Kidney (tissue), 14 donors: ENCODE data around the gene SLC36A2. TPM values are rescaled to one million over a fixed set of nuclear protein-coding genes. Genes with fewer than 3 reads are reported as not detected.
A peak's percentile ranks its signal among the peaks of the same experiment; 100 is the strongest.
"Not testable (repeated sequence)": the region's sequence is repeated elsewhere in the genome, so short reads cannot be mapped to it uniquely, and the experiment has no call there.

ENCODE experiments used
- DNase-seq, 5 donors: peaks; one replicate each; pipeline ENCODE4 v3.0.0-alpha.2; 2013 to 2020
- FAIRE-seq: peaks from 2 replicates; lab custom pipeline; 2012; peaks lifted over from hg19 to GRCh38; lab: Jason Lieb, UNC
- H3K27ac ChIP-seq, 2 donors: one replicate each; pipeline ENCODE4 v1.7.0; 2013; ENCODE audit warnings: low read depth in 2 of 2, low read length in 2 of 2, inconsistent platforms in 1 of 2
- H3K27me3 ChIP-seq: one replicate; pipeline ENCODE4 v1.7.1; 2013; ENCODE audit warnings: low read length, inconsistent platforms; ENCODE audit not compliant: control insufficient read depth, insufficient read depth
- H3K36me3 ChIP-seq, 3 donors: one replicate each; pipeline versions ENCODE4 v1.7.0 to v1.7.1; 2013; ENCODE audit warnings: low read length in 3 of 3, control low read depth in 1 of 3, inconsistent platforms in 1 of 3; ENCODE audit not compliant: insufficient read depth in 3 of 3, control insufficient read depth in 2 of 3
- H3K4me1 ChIP-seq, 3 donors: one replicate each; pipeline versions ENCODE4 v1.7.0 to v1.7.1; 2013; ENCODE audit warnings: low read length in 3 of 3, inconsistent platforms in 1 of 3, low read depth in 1 of 3; ENCODE audit not compliant: control insufficient read depth in 2 of 3, insufficient read depth in 2 of 3
- H3K4me3 ChIP-seq, 3 donors: one replicate each; pipeline versions ENCODE4 v1.7.0 to v1.8.1; 2013; ENCODE audit warnings: low read length in 3 of 3, control low read depth in 1 of 3, inconsistent platforms in 1 of 3
- H3K9ac ChIP-seq, 3 donors: one replicate each; pipeline versions ENCODE4 v1.7.0 to v1.7.1; 2013; ENCODE audit warnings: low read length in 3 of 3, control low read depth in 1 of 3, inconsistent platforms in 1 of 3
- H3K9me3 ChIP-seq, 3 donors: one replicate each; pipeline versions ENCODE4 v1.7.0 to v1.7.1; 2013; ENCODE audit warnings: low read length in 3 of 3, control low read depth in 1 of 3, inconsistent platforms in 1 of 3; ENCODE audit not compliant: control insufficient read depth in 2 of 3, insufficient read depth in 1 of 3
- CTCF ChIP-seq: IDR thresholded peaks from 3 replicates; pipeline ENCODE4 v1.5.1; 2012; ENCODE audit warnings: mild to moderate bottlenecking, moderate library complexity, borderline replicate concordance; ENCODE audit not compliant: insufficient read depth; ENCODE audit errors: extremely low read depth
- intact Hi-C: fragments of 100-400 bp; cut with DNase I; formaldehyde crosslinking; loops from one replicate; pipeline ENCODE4 v1.11.1; 2022
- polyA plus RNA-seq: library from polyadenylated mRNA; stranded (reverse); fragments of 350-450 nt; fragmentation: Illumina TruSeq; extraction: RNeasy Lipid Tissue Mini Kit (QIAGEN cat#74804); gene quantifications from one replicate; pipeline ENCODE4 v1.2.3, GENCODE V29; 2014; ENCODE audit warnings: low read depth, low replicate concordance; ENCODE audit not compliant: insufficient read depth
- total RNA-seq: library from RNA; stranded (reverse); fragmentation: NEBNext Ultra II Directional; extraction: Animal tissue kit (Norgen Biotek cat#: 25700); gene quantifications from one replicate; pipeline ENCODE4 v1.2.1, GENCODE V29; 2021
- donor health status: control.
- donor health status: control.
- donor health status: control.
- donor health status: control.
- donor health status: control.
- donor health status: DM: yes; HTN: yes; CAD: no.
- donor health status: Normal renal cell carcinoma (clear cell type).

The SLC36A2 gene
- total and polyA plus RNA-seq, 2 donors from 2014 or later: 1.8 to 46.2 TPM

GRCh38 chr5:151374539-151374938, 27.2 kb upstream of the SLC36A2 start:
- Histone ChIP-seq H3K36me3 (no peaks in the 10 kb centered on the region), H3K4me3 (no peak overlapping the region), H3K27me3 (no peaks in the 10 kb centered on the region), H3K27ac (no peak overlapping the region), H3K4me1 (no peaks in the 10 kb centered on the region), H3K9ac (no peak overlapping the region), H3K9me3 (peaks cover 0 to 3% (median 0%) of the 10 kb centered on the region in 3 donors)
- TF ChIP-seq CTCF: no peak
- no peak for DNase-seq
- FAIRE-seq: no peak
- intact Hi-C loops: no loop called here

- peaks cover 0 to 18% (median 5%) of the 10 kb centered on the region in 3 donors for H3K9me3 ChIP-seq
- H3K36me3 ChIP-seq, FAIRE-seq: not testable (repeated sequence)
Observed at GRCh38 chr5:151367038-151367437, 19.7 kb upstream of the SLC36A2 start.

GRCh38 chr5:151363673-151364072, 16.3 kb upstream of the SLC36A2 start:
- no peak for TF ChIP-seq CTCF
- intact Hi-C loops: no loop called here
- Histone ChIP-seq H3K27ac (no peak overlapping the region), H3K36me3 (no peaks in the 10 kb centered on the region), H3K9me3 (peaks cover 0 to 18% (median 5%) of the 10 kb centered on the region in 3 donors), H3K27me3 (no peaks in the 10 kb centered on the region), H3K4me1 (no peaks in the 10 kb centered on the region), H3K4me3 (no peak overlapping the region), H3K9ac (no peak overlapping the region)
- FAIRE-seq: no peak
- peak in 1 of 5 donors; percentile 9 for DNase-seq

More at GRCh38 chr5:151367038-151367437, 19.7 kb upstream of the SLC36A2 start:
- H3K4me1 ChIP-seq, H3K27me3 ChIP-seq, H3K4me3 ChIP-seq, DNase-seq, intact Hi-C loops, H3K9ac ChIP-seq, H3K27ac ChIP-seq: not testable (repeated sequence)

GRCh38 chr5:151362970-151363369, 15.6 kb upstream of the SLC36A2 start:
- no peak for TF ChIP-seq CTCF
- no peaks in the 10 kb centered on the region for H3K4me1 ChIP-seq
- FAIRE-seq (no peak), DNase-seq (no peak)
- H3K27ac ChIP-seq: no peak overlapping the region
- H3K9me3 ChIP-seq: peaks cover 0 to 12% (median under 1%) of the 10 kb centered on the region in 3 donors
- H3K4me3 ChIP-seq: no peak overlapping the region
- H3K27me3 ChIP-seq: no peaks in the 10 kb centered on the region
- H3K9ac ChIP-seq: no peak overlapping the region
- intact Hi-C loops: no loop called here
- no peaks in the 10 kb centered on the region for H3K36me3 ChIP-seq
